Progenitor cell of endocrine pancreas (in vitro differentiated cells): Measurements from ENCODE around the gene HIPK1. TPM values are rescaled to one million over a fixed set of nuclear protein-coding genes. Genes with fewer than 3 reads are reported as not detected.
A peak's percentile ranks its signal among the peaks of the same experiment; 100 is the strongest.

Experiments used
- DNase-seq: peaks from one replicate; pipeline ENCODE4 v3.0.0; 2021; ENCODE audit warnings: low spot score; ENCODE audit not compliant: unreplicated experiment
- H3K27ac Mint-ChIP-seq: 2 replicates; pipeline ENCODE4 v1.8.0; 2021; ENCODE audit warnings: mild to moderate bottlenecking, moderate library complexity, mixed read lengths
- H3K27me3 Mint-ChIP-seq: 2 replicates; pipeline ENCODE4 v1.8.0; 2021; ENCODE audit warnings: mixed read lengths
- H3K36me3 Mint-ChIP-seq: 2 replicates; pipeline ENCODE4 v1.8.0; 2022; ENCODE audit warnings: mixed read lengths; ENCODE audit not compliant: insufficient read depth
- H3K4me1 Mint-ChIP-seq: 2 replicates; pipeline ENCODE4 v1.8.0; 2021; ENCODE audit warnings: low read depth, mixed read lengths
- H3K4me3 Mint-ChIP-seq: 2 replicates; pipeline ENCODE4 v1.8.0; 2021; ENCODE audit warnings: low read depth, mild to moderate bottlenecking, moderate library complexity, mixed read lengths
- H3K9me3 Mint-ChIP-seq: 2 replicates; pipeline ENCODE4 v1.8.0; 2021; ENCODE audit warnings: low read depth, mixed read lengths
- total RNA-seq: library from RNA; stranded (reverse); gene quantifications from 2 replicates; pipeline ENCODE4 v1.2.1, GENCODE V29; 2021
- TF ChIP-seq, protein P1 (sequence below): fragments of 200-600 bp; sonication (generic); IDR thresholded peaks from one replicate; pipeline ENCODE4 v1.5.0; 2021; ENCODE audit warnings: antibody characterized with exemption, mild to moderate bottlenecking; ENCODE audit not compliant: unreplicated experiment

The HIPK1 gene
- total RNA-seq, 1 donor from 2014 or later, result 54.2 TPM

DNA sequence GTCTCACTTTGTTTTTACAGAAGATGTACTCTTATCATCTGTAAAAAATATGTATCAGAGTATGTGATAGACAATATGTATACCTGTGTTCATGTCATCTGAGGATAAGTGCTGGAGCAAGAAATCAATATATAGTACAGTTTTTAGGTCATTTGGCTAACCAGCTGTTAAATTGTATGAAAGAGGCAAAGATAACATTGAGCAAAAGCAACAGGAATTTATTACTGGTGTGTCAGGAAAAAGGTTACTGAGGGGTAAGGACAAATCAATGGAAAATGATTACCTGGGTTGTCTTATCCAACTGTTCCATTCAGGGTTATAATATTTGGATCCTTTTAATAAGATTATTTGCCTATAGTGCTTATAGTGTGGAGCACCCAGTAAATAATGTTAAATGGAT is 4.9 kb downstream of the HIPK1 start:
- no peaks in the 10 kb centered on the region for H3K27me3 Mint-ChIP-seq
- no peak overlapping the region for H3K4me3 Mint-ChIP-seq
- peaks cover 1% of the 10 kb centered on the region for H3K36me3 Mint-ChIP-seq
- no peak for DNase-seq
- peak overlapping the region; percentile 50 for H3K27ac Mint-ChIP-seq
- H3K4me1 Mint-ChIP-seq, result peaks cover 40% of the 10 kb centered on the region
- TF ChIP-seq, protein P1, sequence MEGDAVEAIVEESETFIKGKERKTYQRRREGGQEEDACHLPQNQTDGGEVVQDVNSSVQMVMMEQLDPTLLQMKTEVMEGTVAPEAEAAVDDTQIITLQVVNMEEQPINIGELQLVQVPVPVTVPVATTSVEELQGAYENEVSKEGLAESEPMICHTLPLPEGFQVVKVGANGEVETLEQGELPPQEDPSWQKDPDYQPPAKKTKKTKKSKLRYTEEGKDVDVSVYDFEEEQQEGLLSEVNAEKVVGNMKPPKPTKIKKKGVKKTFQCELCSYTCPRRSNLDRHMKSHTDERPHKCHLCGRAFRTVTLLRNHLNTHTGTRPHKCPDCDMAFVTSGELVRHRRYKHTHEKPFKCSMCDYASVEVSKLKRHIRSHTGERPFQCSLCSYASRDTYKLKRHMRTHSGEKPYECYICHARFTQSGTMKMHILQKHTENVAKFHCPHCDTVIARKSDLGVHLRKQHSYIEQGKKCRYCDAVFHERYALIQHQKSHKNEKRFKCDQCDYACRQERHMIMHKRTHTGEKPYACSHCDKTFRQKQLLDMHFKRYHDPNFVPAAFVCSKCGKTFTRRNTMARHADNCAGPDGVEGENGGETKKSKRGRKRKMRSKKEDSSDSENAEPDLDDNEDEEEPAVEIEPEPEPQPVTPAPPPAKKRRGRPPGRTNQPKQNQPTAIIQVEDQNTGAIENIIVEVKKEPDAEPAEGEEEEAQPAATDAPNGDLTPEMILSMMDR, result no peak
- H3K9me3 Mint-ChIP-seq, result no peaks in the 10 kb centered on the region

DNA sequence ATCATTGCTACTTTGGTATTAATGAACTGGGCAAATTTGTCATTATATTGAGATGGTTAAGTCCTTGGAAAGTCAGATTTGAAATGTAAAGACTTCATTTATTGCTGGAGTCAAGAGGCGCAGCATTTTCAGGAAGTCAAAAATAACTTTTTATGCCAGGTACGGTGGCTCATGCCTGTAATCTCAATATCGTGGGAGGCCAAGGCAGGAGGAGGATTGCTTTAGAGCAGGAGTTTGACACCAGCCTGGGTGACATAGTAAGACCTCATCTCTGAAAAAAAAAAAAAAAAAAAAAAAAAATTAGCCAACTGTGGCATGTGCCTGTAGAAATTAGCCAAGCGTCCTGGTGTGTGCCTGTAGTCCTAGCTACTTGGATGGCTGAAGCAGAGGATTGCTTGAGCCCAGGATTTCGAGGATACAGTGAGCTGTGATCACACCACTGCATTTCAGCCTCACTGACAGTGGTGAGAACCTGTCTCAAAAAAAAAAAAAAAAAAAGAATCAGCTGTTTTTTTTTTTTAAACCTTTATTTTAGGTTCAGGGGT is 5.5 kb downstream of the HIPK1 start:
- Mint-ChIP-seq H3K4me1 (peaks cover 40% of the 10 kb centered on the region), H3K36me3 (peaks cover 1% of the 10 kb centered on the region), H3K27me3 (no peaks in the 10 kb centered on the region)

DNA sequence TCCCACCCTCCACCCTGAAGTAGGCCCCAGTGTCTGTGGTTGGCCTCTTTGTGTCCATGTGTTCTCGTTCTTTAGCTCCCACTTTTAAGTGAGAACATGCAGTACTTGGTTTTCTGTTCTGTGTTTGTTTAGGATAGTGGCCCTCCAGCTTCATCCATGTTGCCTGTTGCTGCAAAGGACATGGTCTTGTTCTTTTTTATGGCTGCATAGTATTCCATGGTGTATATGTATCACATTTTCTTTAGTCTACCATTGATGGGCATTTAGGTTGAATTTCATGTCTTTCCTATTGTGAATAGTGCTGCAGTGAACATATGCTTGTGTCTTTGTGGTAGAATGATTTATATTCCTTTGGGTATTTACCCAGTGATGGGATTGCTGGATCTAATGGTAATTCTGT is 6.1 kb downstream of the HIPK1 start:
- peaks cover 40% of the 10 kb centered on the region for H3K4me1 Mint-ChIP-seq

More for the DNA sequence above, 5.5 kb downstream of the HIPK1 start:
- no peak for DNase-seq
- H3K9me3 Mint-ChIP-seq, result no peaks in the 10 kb centered on the region
- H3K4me3 Mint-ChIP-seq, result no peak overlapping the region
- TF ChIP-seq, protein P1, result no peak
- no peak overlapping the region for H3K27ac Mint-ChIP-seq

DNA sequence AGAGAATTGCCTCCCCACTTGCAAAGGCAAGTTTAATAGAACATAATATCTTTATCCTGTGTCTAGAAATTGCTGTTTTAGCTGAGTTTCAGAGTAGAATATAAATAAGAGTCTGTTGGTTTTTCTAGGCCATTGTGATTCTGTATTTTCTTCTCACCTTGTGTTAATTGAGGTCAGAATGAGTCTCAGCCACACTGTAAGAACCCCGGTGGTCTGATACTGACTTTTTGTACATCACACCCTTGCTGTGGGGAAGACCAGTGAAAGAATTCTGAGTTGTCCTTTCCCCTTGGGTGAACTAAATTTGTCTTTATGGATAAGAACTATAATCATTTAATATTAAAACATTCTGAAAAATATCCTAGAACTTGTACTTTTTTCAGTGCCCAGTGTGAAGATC is 6.8 kb downstream of the HIPK1 start:
- TF ChIP-seq, protein P1, result no peak
- DNase-seq, result no peak
- Mint-ChIP-seq H3K36me3 (peaks cover 1% of the 10 kb centered on the region), H3K4me3 (no peak overlapping the region), H3K27ac (no peak overlapping the region), H3K9me3 (no peaks in the 10 kb centered on the region), H3K4me1 (peaks cover 33% of the 10 kb centered on the region), H3K27me3 (no peaks in the 10 kb centered on the region)

More for the DNA sequence above, 6.1 kb downstream of the HIPK1 start:
- TF ChIP-seq, protein P1, result no peak
- Mint-ChIP-seq H3K27ac (no peak overlapping the region), H3K9me3 (no peaks in the 10 kb centered on the region), H3K27me3 (no peaks in the 10 kb centered on the region), H3K36me3 (peaks cover 1% of the 10 kb centered on the region), H3K4me3 (no peak overlapping the region)
- DNase-seq, result no peak

DNA sequence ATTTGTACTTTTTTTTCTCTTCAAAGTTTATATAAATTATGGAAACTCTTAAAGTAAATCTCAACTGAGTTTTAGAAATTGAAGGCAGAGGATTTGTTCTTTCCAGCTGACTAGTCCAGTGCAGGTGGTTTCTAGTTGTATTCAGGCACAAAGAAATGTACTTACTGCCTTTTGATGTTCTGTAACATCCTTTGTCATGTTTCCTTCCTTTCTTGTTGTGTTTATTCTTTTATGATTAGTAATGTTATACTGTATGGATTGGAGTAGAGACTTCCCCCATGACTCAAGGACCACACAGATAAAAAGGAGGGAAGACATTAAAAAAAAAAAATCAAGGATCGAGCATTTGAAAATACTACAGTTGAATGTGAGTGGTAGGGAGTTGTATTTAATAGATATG is 8.0 kb downstream of the HIPK1 start:
- Mint-ChIP-seq H3K4me1 (peaks cover 22% of the 10 kb centered on the region), H3K4me3 (no peak overlapping the region), H3K27me3 (no peaks in the 10 kb centered on the region), H3K27ac (no peak overlapping the region), H3K36me3 (peaks cover 7% of the 10 kb centered on the region), H3K9me3 (no peaks in the 10 kb centered on the region)
- DNase-seq, result no peak
- TF ChIP-seq, protein P1, result no peak
